Natural killer cell (primary cell): ENCODE measurements around the gene LAMP5. TPM values are rescaled to one million over a fixed set of nuclear protein-coding genes. Genes with fewer than 3 reads are reported as not detected.

ENCODE experiments used
- ATAC-seq, 3 donors: fragments of 150-1000 bp in 2 of 3; fragments of 200-7000 bp in 1 of 3; cut with Tn5 transposase; 1 replicate in 1 of 3; 2 replicates in 2 of 3; pipeline ENCODE4 v1.10.0; 2021; ENCODE audit warnings: mild to moderate bottlenecking in 2 of 3, moderate library complexity in 2 of 3
- DNase-seq, 2 donors: peaks; one replicate each; pipeline versions ENCODE4 v3.0.0 to v3.0.0-alpha.2; 2013 to 2021; ENCODE audit warnings: mixed read lengths in 1 of 2
- H3K27ac ChIP-seq: one replicate; pipeline ENCODE4 v1.5.1; 2013; ENCODE audit warnings: mild to moderate bottlenecking, low read length
- H3K27me3 ChIP-seq: one replicate; pipeline ENCODE4 v1.6.1; 2013; ENCODE audit warnings: low read length; ENCODE audit not compliant: control insufficient read depth, insufficient read depth
- H3K36me3 ChIP-seq: one replicate; pipeline ENCODE4 v1.6.1; 2013; ENCODE audit warnings: low read length; ENCODE audit not compliant: control insufficient read depth, insufficient read depth
- H3K4me1 ChIP-seq: one replicate; pipeline ENCODE4 v1.6.1; 2013; ENCODE audit warnings: low read length; ENCODE audit not compliant: control insufficient read depth, insufficient read depth
- H3K4me3 ChIP-seq: one replicate; pipeline ENCODE4 v1.5.1; 2013; ENCODE audit warnings: low read length
- H3K9me3 ChIP-seq: one replicate; pipeline ENCODE4 v1.6.1; 2013; ENCODE audit warnings: low read length; ENCODE audit not compliant: control insufficient read depth, insufficient read depth
- H3K27ac Mint-ChIP-seq, 2 donors: one replicate each; pipeline ENCODE4 v1.8.0; 2022; ENCODE audit warnings: mild to moderate bottlenecking in 2 of 2, mixed read lengths in 2 of 2, moderate library complexity in 1 of 2
- H3K27me3 Mint-ChIP-seq, 2 donors: one replicate each; pipeline ENCODE4 v1.8.0; 2022; ENCODE audit warnings: low read depth in 2 of 2, mixed read lengths in 2 of 2
- H3K36me3 Mint-ChIP-seq: one replicate; pipeline ENCODE4 v1.8.0; 2022; ENCODE audit warnings: mixed read lengths
- H3K4me1 Mint-ChIP-seq, 2 donors: one replicate each; pipeline ENCODE4 v1.8.0; 2022; ENCODE audit warnings: mixed read lengths in 2 of 2
- H3K4me3 Mint-ChIP-seq: one replicate; pipeline ENCODE4 v1.8.0; 2022; ENCODE audit warnings: mild to moderate bottlenecking, moderate library complexity, mixed read lengths
- H3K9me3 Mint-ChIP-seq, 2 donors: one replicate each; pipeline ENCODE4 v1.8.0; 2022; ENCODE audit warnings: mixed read lengths in 2 of 2
- WGBS: methylation state at CpG from one replicate; pipeline ENCODE4 v1.1.7; 2013; ENCODE audit warnings: missing lambda C conversion rate; ENCODE audit not compliant: insufficient coverage; 5-methylcytosine and 5-hydroxymethylcytosine counted together
- intact Hi-C: fragments of 100-400 bp; cut with micrococcal nuclease; formaldehyde crosslinking; loops from one replicate; pipeline ENCODE4 v1.14.2; 2022
- total RNA-seq, 4 donors: library from RNA; stranded (reverse); fragments of 120-200 nt in 1 of 4; gene quantifications; one replicate each; pipeline versions ENCODE4 v1.2.3 to v1.2.4, GENCODE V29; 2013 to 2022
- TF ChIP-seq, protein P1 (sequence below): fragments of 200-600 bp; IDR thresholded peaks from one replicate; pipeline ENCODE4 v1.8.0; 2022; ENCODE audit warnings: antibody characterized with exemption

LAMP5 gene
- total RNA-seq, 3 donors from 2014 or later (not counting 1 experiment from before 2014, with no cell fraction given): 0.23 TPM; not detected in 2

DNA sequence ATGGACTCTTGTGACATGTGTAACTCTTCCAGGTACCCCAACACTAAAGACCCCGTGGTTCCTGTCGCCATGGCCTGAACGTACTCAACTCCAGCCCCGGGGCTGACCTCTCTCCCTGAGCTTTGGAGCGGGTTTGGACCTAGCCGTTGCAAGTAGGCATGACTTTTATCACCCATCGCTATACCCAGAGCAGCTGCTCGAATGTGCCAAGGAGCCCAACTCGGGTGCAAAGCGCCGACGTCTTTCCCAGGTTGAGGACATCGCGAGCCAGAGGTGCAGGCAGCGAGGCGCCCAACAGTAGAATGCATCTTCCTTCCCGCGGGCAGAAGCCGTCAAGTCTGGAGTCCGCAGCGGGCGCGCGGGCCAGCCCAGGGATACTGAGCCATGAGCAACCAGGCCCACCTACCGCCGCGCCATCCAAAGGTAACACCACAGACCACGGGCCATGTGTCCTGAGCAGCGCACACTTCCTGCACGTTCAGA is 5.7 kb upstream of the LAMP5 start:
- Mint-ChIP-seq H3K9me3 (no peaks in the 10 kb centered on the region), H3K36me3 (no peaks in the 10 kb centered on the region), H3K4me1 (no peaks in the 10 kb centered on the region), H3K4me3 (no peak overlapping the region), H3K27ac (no peak overlapping the region), H3K27me3 (peaks cover 33 to 34% of the 10 kb centered on the region in 2 donors)
- 7% methylated on average over 30 of the region's 30 CpGs for WGBS
- intact Hi-C loops: no loop called here
- TF ChIP-seq, protein P1, sequence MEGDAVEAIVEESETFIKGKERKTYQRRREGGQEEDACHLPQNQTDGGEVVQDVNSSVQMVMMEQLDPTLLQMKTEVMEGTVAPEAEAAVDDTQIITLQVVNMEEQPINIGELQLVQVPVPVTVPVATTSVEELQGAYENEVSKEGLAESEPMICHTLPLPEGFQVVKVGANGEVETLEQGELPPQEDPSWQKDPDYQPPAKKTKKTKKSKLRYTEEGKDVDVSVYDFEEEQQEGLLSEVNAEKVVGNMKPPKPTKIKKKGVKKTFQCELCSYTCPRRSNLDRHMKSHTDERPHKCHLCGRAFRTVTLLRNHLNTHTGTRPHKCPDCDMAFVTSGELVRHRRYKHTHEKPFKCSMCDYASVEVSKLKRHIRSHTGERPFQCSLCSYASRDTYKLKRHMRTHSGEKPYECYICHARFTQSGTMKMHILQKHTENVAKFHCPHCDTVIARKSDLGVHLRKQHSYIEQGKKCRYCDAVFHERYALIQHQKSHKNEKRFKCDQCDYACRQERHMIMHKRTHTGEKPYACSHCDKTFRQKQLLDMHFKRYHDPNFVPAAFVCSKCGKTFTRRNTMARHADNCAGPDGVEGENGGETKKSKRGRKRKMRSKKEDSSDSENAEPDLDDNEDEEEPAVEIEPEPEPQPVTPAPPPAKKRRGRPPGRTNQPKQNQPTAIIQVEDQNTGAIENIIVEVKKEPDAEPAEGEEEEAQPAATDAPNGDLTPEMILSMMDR: no peak
- no peak for ATAC-seq
- Histone ChIP-seq H3K27ac (no peak overlapping the region), H3K4me3 (no peak overlapping the region), H3K4me1 (peaks cover 24% of the 10 kb centered on the region), H3K27me3 (peaks cover 23% of the 10 kb centered on the region), H3K36me3 (no peaks in the 10 kb centered on the region), H3K9me3 (no peaks in the 10 kb centered on the region)
- no peak for DNase-seq

DNA sequence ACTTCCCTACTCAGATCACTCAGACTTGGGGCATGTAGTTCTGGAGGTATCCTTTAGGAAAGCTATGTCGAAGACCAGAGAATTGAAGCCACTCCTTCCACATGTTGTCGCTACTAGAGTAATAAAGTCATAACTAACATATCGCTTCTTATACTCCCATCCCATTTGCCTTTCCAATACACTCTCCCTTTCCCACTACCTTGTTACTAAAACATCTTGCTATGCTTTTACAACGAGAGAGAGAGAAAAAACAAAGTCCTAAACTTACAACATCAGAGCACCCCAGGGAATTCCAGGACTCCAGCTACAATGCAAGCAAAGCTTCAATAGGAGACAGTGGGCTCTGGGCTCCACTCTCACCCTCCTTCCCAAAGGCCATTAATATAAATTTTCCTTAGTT is 5.1 kb upstream of the LAMP5 start:
- no peaks in the 10 kb centered on the region for H3K36me3 ChIP-seq
- H3K4me1 ChIP-seq: peaks cover 24% of the 10 kb centered on the region
- Mint-ChIP-seq H3K36me3 (no peaks in the 10 kb centered on the region), H3K9me3 (no peaks in the 10 kb centered on the region), H3K27ac (no peak overlapping the region), H3K4me3 (no peak overlapping the region), H3K4me1 (no peaks in the 10 kb centered on the region), H3K27me3 (peaks cover 37 to 38% of the 10 kb centered on the region in 2 donors)
- H3K27me3 ChIP-seq: peaks cover 25% of the 10 kb centered on the region
- DNase-seq (no peak), ATAC-seq (no peak)
- no peak overlapping the region for H3K4me3 ChIP-seq
- no peak overlapping the region for H3K27ac ChIP-seq
- TF ChIP-seq, protein P1: no peak
- no peaks in the 10 kb centered on the region for H3K9me3 ChIP-seq
- WGBS: 20% methylated on average over 4 of the region's 4 CpGs
- intact Hi-C loops: no loop called here

DNA sequence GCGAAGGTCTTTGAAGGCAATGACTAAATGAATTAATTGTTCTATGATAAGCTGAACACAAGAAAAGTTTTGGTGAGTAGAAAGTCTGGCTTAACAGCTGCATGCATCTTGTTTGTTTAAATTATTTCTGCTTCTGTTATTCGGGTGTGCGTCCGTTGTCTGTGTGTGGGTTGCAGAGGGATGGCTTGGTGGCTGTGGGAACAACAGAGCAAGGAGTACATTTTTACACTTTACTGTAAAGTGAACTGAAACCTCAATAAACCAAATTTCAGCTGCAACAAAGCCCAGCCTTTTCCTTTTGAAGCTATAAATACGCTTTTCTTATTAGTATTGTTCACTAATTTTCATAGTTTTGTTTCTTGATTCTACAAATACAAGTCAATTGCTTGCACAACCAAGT is 3.5 kb upstream of the LAMP5 start:
- Mint-ChIP-seq H3K4me3 (no peak overlapping the region), H3K27ac (no peak overlapping the region), H3K36me3 (no peaks in the 10 kb centered on the region), H3K9me3 (no peaks in the 10 kb centered on the region), H3K27me3 (peaks cover 46 to 48% of the 10 kb centered on the region in 2 donors), H3K4me1 (no peaks in the 10 kb centered on the region)
- H3K9me3 ChIP-seq: no peaks in the 10 kb centered on the region
- TF ChIP-seq, protein P1: no peak
- H3K27me3 ChIP-seq: peaks cover 34% of the 10 kb centered on the region
- H3K4me1 ChIP-seq: peaks cover 30% of the 10 kb centered on the region
- WGBS: 54% methylated on average over 4 of the region's 5 CpGs
- DNase-seq (no peak), ATAC-seq (no peak)
- no peak overlapping the region for H3K4me3 ChIP-seq
- H3K27ac ChIP-seq: no peak overlapping the region
- no peaks in the 10 kb centered on the region for H3K36me3 ChIP-seq
- intact Hi-C loops: no loop called here

DNA sequence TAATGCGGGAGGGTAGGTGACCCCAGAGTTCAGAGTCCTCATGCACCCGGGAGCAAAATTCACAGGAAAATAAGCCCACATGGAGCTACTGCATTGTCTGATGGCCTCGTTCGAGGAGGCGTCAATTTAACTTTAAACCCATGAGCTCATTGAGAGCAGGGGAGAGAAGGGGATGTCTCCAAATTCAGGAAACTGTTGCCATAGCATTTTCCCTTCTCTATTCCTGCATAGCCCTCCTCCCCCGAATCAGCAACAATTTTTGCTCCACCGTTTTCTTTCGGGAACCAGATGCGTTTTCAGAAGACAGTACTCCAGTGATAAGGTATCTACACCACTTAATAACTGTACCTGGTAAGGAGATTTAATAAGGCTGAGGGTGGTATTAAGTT is 324 bp upstream of the LAMP5 start:
- Histone ChIP-seq H3K9me3 (no peaks in the 10 kb centered on the region), H3K27me3 (peaks cover 18% of the 10 kb centered on the region), H3K27ac (no peak overlapping the region), H3K4me3 (no peak overlapping the region), H3K36me3 (no peaks in the 10 kb centered on the region), H3K4me1 (peaks cover 12% of the 10 kb centered on the region)
- Mint-ChIP-seq H3K27me3 (peaks cover 49 to 58% of the 10 kb centered on the region in 2 donors), H3K9me3 (no peaks in the 10 kb centered on the region), H3K36me3 (no peaks in the 10 kb centered on the region), H3K4me1 (no peaks in the 10 kb centered on the region), H3K27ac (no peak overlapping the region), H3K4me3 (no peak overlapping the region)
- intact Hi-C loops: no loop called here
- no peak for DNase-seq
- TF ChIP-seq, protein P1: no peak
- WGBS: 7% methylated on average over 8 of the region's 9 CpGs
- no peak for ATAC-seq
